Endothelial cell of umbilical vein (primary cell): Measurements from ENCODE around the gene EPDR1. TPM values are rescaled to one million over a fixed set of nuclear protein-coding genes. Genes with fewer than 3 reads are reported as not detected.

Experiments
- BruUV-seq: library from RNA; stranded (reverse); fragments of 400-500 nt; replicated peaks from 2 replicates; lab custom pipeline; 2021; lab: Mats Ljungman, UMichigan
- CTCF ChIA-PET: fragments of 300-600, 350-600 bp; sonication (Branson Sonifier 250); formaldehyde crosslinking; loops from one replicate; lab custom pipeline; 2021; ENCODE audit warnings: antibody characterized with exemption, inconsistent platforms; lab: Charles Lee
- POLR2A ChIA-PET: fragments of 300-600, 350-600 bp; sonication (Branson Sonifier 250); formaldehyde crosslinking; loops from one replicate; lab custom pipeline; 2021; ENCODE audit warnings: antibody characterized with exemption, inconsistent platforms; lab: Charles Lee
- DNase-seq: peaks from one replicate; pipeline ENCODE4 v3.0.0-alpha.2; 2011; ENCODE audit warnings: low read depth, low spot score
- FAIRE-seq: peaks from 2 replicates; lab custom pipeline; 2011; peaks lifted over from hg19 to GRCh38; lab: Jason Lieb, UNC
- H2AFZ ChIP-seq: 2 replicates; pipeline ENCODE4 v1.6.0; 2012; ENCODE audit warnings: low read depth, low read length, control low read depth, inconsistent platforms
- H3K27ac ChIP-seq: 2 replicates; pipeline ENCODE4 v1.5.1; 2011; ENCODE audit warnings: low read depth, mild to moderate bottlenecking, control low read depth, low read length, moderate library complexity; ENCODE audit not compliant: insufficient read depth
- H3K27me3 ChIP-seq, 2 experiments: 2 replicates each; pipeline versions ENCODE4 v1.6.0 to v1.6.1; 2011; ENCODE audit warnings: low read length in 2 of 2, mixed read lengths in 1 of 2; ENCODE audit not compliant: control insufficient read depth in 2 of 2, insufficient read depth in 2 of 2
- H3K36me3 ChIP-seq, 2 experiments: 2 replicates in 1 of 2; 3 replicates in 1 of 2; pipeline ENCODE4 v1.5.1; 2011; ENCODE audit warnings: low read length in 2 of 2, mild to moderate bottlenecking in 1 of 2, moderate library complexity in 1 of 2; ENCODE audit not compliant: control insufficient read depth in 2 of 2, insufficient read depth in 2 of 2; ENCODE audit errors: extremely low read depth in 1 of 2
- H3K4me1 ChIP-seq: 3 replicates; pipeline ENCODE4 v1.5.1; 2011; ENCODE audit warnings: mild to moderate bottlenecking, low read length; ENCODE audit not compliant: control insufficient read depth, insufficient read depth; ENCODE audit errors: extremely low read depth
- H3K4me2 ChIP-seq: 2 replicates; pipeline ENCODE4 v1.6.1; 2011; ENCODE audit warnings: low read length, control low read depth, mixed read lengths; ENCODE audit not compliant: insufficient read depth
- H3K4me3 ChIP-seq, 3 experiments: fragments of 200-600 bp in 1 of 3; sonication (generic), shearing (Covaris generic) in 1 of 3; replicated peaks in 1 of 3; 2 replicates each; pipeline ENCODE4 v1.5.1; 2011 to 2016; ENCODE audit warnings: control low read depth in 3 of 3, low read length in 3 of 3, mild to moderate bottlenecking in 2 of 3, inconsistent platforms in 1 of 3, low read depth in 1 of 3, moderate library complexity in 1 of 3; ENCODE audit not compliant: insufficient read depth in 1 of 3
- H3K79me2 ChIP-seq: 2 replicates; pipeline ENCODE4 v1.6.0; 2012; ENCODE audit warnings: low read length, inconsistent platforms; ENCODE audit not compliant: control insufficient read depth, insufficient read depth
- H3K9ac ChIP-seq: replicated peaks from 2 replicates; pipeline ENCODE3; 2011; ENCODE audit warnings: low read length, control low read depth; ENCODE audit not compliant: insufficient read depth; ENCODE audit errors: extremely low read depth
- H3K9me1 ChIP-seq: replicated peaks from 3 replicates; pipeline ENCODE4 v1.6.0; 2011; ENCODE audit warnings: mild to moderate bottlenecking, low read length; ENCODE audit not compliant: control insufficient read depth, insufficient read depth; ENCODE audit errors: extremely low read depth
- H3K9me3 ChIP-seq: replicated peaks from 2 replicates; pipeline ENCODE4 v1.5.1; 2012; ENCODE audit warnings: low read length, inconsistent platforms; ENCODE audit not compliant: control insufficient read depth, insufficient read depth
- H4K20me1 ChIP-seq: replicated peaks from 2 replicates; pipeline ENCODE3; 2011; ENCODE audit warnings: mild to moderate bottlenecking, low read length; ENCODE audit not compliant: control insufficient read depth, insufficient read depth; ENCODE audit errors: extremely low read depth
- EZH2 ChIP-seq: IDR thresholded peaks from 2 replicates; pipeline ENCODE4 v1.6.1; 2012; ENCODE audit warnings: borderline replicate concordance, low read depth, mild to moderate bottlenecking, moderate library complexity, low read length, inconsistent platforms; ENCODE audit not compliant: severe bottlenecking
- FOS ChIP-seq: IDR thresholded peaks from 2 replicates; pipeline ENCODE4 v1.6.1; 2011; ENCODE audit warnings: mild to moderate bottlenecking, low read length, moderate library complexity, borderline replicate concordance; ENCODE audit not compliant: insufficient read depth
- JUN ChIP-seq: IDR thresholded peaks from 2 replicates; pipeline ENCODE4 v1.6.1; 2011; ENCODE audit warnings: borderline replicate concordance, low read depth; ENCODE audit not compliant: insufficient read length, insufficient read depth
- MAX ChIP-seq: IDR thresholded peaks from 2 replicates; pipeline ENCODE4 v1.6.1; 2011; ENCODE audit not compliant: insufficient read depth, insufficient read length
- POLR2A ChIP-seq: IDR thresholded peaks from 2 replicates; pipeline ENCODE4 v1.6.1; 2012; ENCODE audit warnings: low read depth, mild to moderate bottlenecking, control low read depth, low read length
- POLR2AphosphoS5 ChIP-seq: IDR thresholded peaks from 2 replicates; pipeline ENCODE4 v1.6.1; 2012; ENCODE audit warnings: low read depth, mild to moderate bottlenecking, control low read depth, low read length, moderate library complexity; ENCODE audit not compliant: insufficient read depth
- dilution Hi-C: fragments of 300-500 bp; cut with MboI; formaldehyde crosslinking; loops from one replicate; pipeline ENCODE4 v1.15.0; 2019; ENCODE audit warnings: low sequenced_read_pairs; ENCODE audit not compliant: extremely low pct_ligation_motif_present
- intact Hi-C: fragments of 100-400 bp; cut with micrococcal nuclease; formaldehyde crosslinking; loops from one replicate; pipeline ENCODE4 v1.10.0; 2022
- polyA plus RNA-seq, 4 experiments: library from polyadenylated mRNA; depleted of rRNA in 3 of 4; stranded (reverse) in 3 of 4; unstranded in 1 of 4; fragments of >200 nt; gene quantifications; 2 replicates each; pipeline versions ENCODE4 v1.2.1 to v1.2.3, GENCODE V29; 2011 to 2012; ENCODE audit warnings: missing spikeins in 1 of 4
- total RNA-seq: library from RNA; stranded (reverse); gene quantifications from 2 replicates; pipeline ENCODE4 v1.2.3, GENCODE V29; 2021
- TF ChIP-seq, protein P1 (sequence below), 2 donors: IDR thresholded peaks; 1 replicate in 1 of 2; 2 replicates in 1 of 2; pipeline ENCODE4 v1.5.1; 2011; ENCODE audit warnings: low read length in 2 of 2, mild to moderate bottlenecking in 2 of 2, moderate library complexity in 2 of 2, control low read depth in 1 of 2, inconsistent platforms in 1 of 2, low read depth in 1 of 2; ENCODE audit not compliant: insufficient read depth in 1 of 2; ENCODE audit errors: extremely low read depth in 1 of 2

Gene EPDR1
- total and polyA plus RNA-seq, 2 donors (not counting 3 experiments of a cell fraction or from before 2014, with no cell fraction given): 0.40 to 0.66 TPM

GRCh38 chr7:37894671-37895070 lies 25.8 kb upstream of the EPDR1 start:
- Histone ChIP-seq H3K27ac (no peak overlapping the region), H3K27me3 (no peaks in the 10 kb centered on the region), H3K9ac (no peak overlapping the region), H3K4me1 (no peaks in the 10 kb centered on the region), H3K9me1 (no peaks in the 10 kb centered on the region), H3K4me3 (no peak overlapping the region), H3K36me3 (no peaks in the 10 kb centered on the region), H3K9me3 (no peaks in the 10 kb centered on the region), H3K79me2 (no peaks in the 10 kb centered on the region), H3K4me2 (no peak overlapping the region), H2AFZ (no peak overlapping the region), H4K20me1 (no peaks in the 10 kb centered on the region)
- TF ChIP-seq MAX (no peak), EZH2 (no peak), POLR2AphosphoS5 (no peak), JUN (no peak), FOS (no peak), POLR2A (no peak)
- TF ChIP-seq, protein P1, sequence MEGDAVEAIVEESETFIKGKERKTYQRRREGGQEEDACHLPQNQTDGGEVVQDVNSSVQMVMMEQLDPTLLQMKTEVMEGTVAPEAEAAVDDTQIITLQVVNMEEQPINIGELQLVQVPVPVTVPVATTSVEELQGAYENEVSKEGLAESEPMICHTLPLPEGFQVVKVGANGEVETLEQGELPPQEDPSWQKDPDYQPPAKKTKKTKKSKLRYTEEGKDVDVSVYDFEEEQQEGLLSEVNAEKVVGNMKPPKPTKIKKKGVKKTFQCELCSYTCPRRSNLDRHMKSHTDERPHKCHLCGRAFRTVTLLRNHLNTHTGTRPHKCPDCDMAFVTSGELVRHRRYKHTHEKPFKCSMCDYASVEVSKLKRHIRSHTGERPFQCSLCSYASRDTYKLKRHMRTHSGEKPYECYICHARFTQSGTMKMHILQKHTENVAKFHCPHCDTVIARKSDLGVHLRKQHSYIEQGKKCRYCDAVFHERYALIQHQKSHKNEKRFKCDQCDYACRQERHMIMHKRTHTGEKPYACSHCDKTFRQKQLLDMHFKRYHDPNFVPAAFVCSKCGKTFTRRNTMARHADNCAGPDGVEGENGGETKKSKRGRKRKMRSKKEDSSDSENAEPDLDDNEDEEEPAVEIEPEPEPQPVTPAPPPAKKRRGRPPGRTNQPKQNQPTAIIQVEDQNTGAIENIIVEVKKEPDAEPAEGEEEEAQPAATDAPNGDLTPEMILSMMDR (IDR thresholded peaks at IDR 0.05; ENCODE audit: extremely low read depth in 1 of 2, insufficient read depth in 1 of 2, low read depth in 1 of 2, low read length in 2 of 2): no peak
- DNase-seq (no peak), FAIRE-seq (no peak)
- intact Hi-C loops: no loop called here
- CTCF ChIA-PET: no interaction called here
- BruUV-seq: no TSS peak
- POLR2A ChIA-PET: no interaction called here
- dilution Hi-C loops: no loop called here
